GM12878 (cell line): Measurements from ENCODE around the gene THAP11. TPM values are rescaled to one million over a fixed set of nuclear protein-coding genes. Genes with fewer than 3 reads are reported as not detected.

Experiments used
- BHLHE40 ChIP-seq, 2 experiments: fragments of 450-650 bp in 1 of 2; IDR thresholded peaks; 2 replicates each; pipeline ENCODE4 v1.6.1; 2011 to 2017; ENCODE audit warnings: low read depth in 2 of 2, borderline replicate concordance in 1 of 2, improper control_type of control experiment in 1 of 2, low read length in 1 of 2, mild to moderate bottlenecking in 1 of 2
- CHD2 ChIP-seq: IDR thresholded peaks from 2 replicates; pipeline ENCODE4 v1.6.1; 2011; ENCODE audit warnings: low read depth, low read length, improper control_type of control experiment, borderline replicate concordance
- EGR1 ChIP-seq, 2 experiments: IDR thresholded peaks; 1 replicate in 1 of 2; 2 replicates in 1 of 2; pipeline ENCODE4 v1.6.1; 2011 to 2012; ENCODE audit warnings: low read depth in 2 of 2, low read length in 2 of 2, borderline replicate concordance in 1 of 2, mild to moderate bottlenecking in 1 of 2, moderate library complexity in 1 of 2
- GATAD2B ChIP-seq: fragments of 450-650 bp; conservative IDR thresholded peaks from 2 replicates; pipeline ENCODE4 v1.6.1; 2017; ENCODE audit warnings: low read depth, mild to moderate bottlenecking, moderate library complexity
- JUNB ChIP-seq: IDR thresholded peaks from 2 replicates; pipeline ENCODE4 v1.6.1; 2016; ENCODE audit warnings: antibody characterized with exemption, mild to moderate bottlenecking
- JUND ChIP-seq: IDR thresholded peaks from 2 replicates; pipeline ENCODE4 v1.6.1; 2012; ENCODE audit warnings: low read depth, mild to moderate bottlenecking, low read length, improper control_type of control experiment, moderate library complexity
- MEF2A ChIP-seq: IDR thresholded peaks from 2 replicates; pipeline ENCODE4 v1.6.1; 2011; ENCODE audit warnings: low read depth, mild to moderate bottlenecking, low read length, moderate library complexity; ENCODE audit not compliant: insufficient read depth
- MTA2 ChIP-seq: fragments of 450-650 bp; IDR thresholded peaks from 2 replicates; pipeline ENCODE4 v1.6.1; 2016; ENCODE audit warnings: low read depth, mild to moderate bottlenecking, moderate library complexity
- MXI1 ChIP-seq: fragments of 150-350 bp; IDR thresholded peaks from 2 replicates; pipeline ENCODE4 v1.6.1; 2011; ENCODE audit warnings: low read depth, mild to moderate bottlenecking, inconsistent platforms, low read length, improper control_type of control experiment
- MYB ChIP-seq: fragments of 150-350 bp; IDR thresholded peaks from 2 replicates; pipeline ENCODE4 v1.6.1; 2014; ENCODE audit warnings: mild to moderate bottlenecking, low read depth, low read length, borderline replicate concordance
- MYC ChIP-seq: IDR thresholded peaks from 2 replicates; pipeline ENCODE4 v1.6.1; 2011; ENCODE audit warnings: mild to moderate bottlenecking, low read length, moderate library complexity, inconsistent platforms; ENCODE audit not compliant: insufficient read depth, insufficient replicate concordance, insufficient read length, severe bottlenecking
- NR2C2 ChIP-seq: IDR thresholded peaks from 2 replicates; pipeline ENCODE4 v1.6.1; 2011; ENCODE audit warnings: borderline replicate concordance, low read depth; ENCODE audit not compliant: control insufficient read depth, insufficient read length
- NR2F1 ChIP-seq: fragments of 450-650 bp; conservative IDR thresholded peaks from 2 replicates; pipeline ENCODE4 v1.6.1; 2017; ENCODE audit warnings: mild to moderate bottlenecking
- PML ChIP-seq: IDR thresholded peaks from 2 replicates; pipeline ENCODE4 v1.6.1; 2012; ENCODE audit warnings: low read length, inconsistent platforms
- POU2F2 ChIP-seq: IDR thresholded peaks from 3 replicates; pipeline ENCODE4 v1.6.1; 2011; ENCODE audit warnings: low read depth, mild to moderate bottlenecking, low read length, borderline replicate concordance
- SRF ChIP-seq, 2 experiments: IDR thresholded peaks; 2 replicates each; pipeline ENCODE4 v1.6.1; 2011; ENCODE audit warnings: low read depth in 2 of 2, low read length in 2 of 2, mild to moderate bottlenecking in 1 of 2, moderate library complexity in 1 of 2
- TBL1XR1 ChIP-seq: IDR thresholded peaks from 2 replicates; pipeline ENCODE4 v1.6.1; 2012; ENCODE audit warnings: low read depth, low read length, improper control_type of control experiment
- polyA plus RNA-seq, 11 experiments: library from polyadenylated mRNA; depleted of rRNA in 4 of 11; unstranded in 6 of 11; stranded (reverse) in 5 of 11; fragments of >200 nt; fragmentation: Nextera tagmentation in 4 of 11; fragmentation: Illumina TruSeq in 1 of 11; extraction: Ambion mirVana in 4 of 11; extraction: Trizol in 1 of 11; gene quantifications; 1 replicate in 1 of 11; 2 replicates in 10 of 11; pipeline versions ENCODE4 v1.2.1 to v1.2.3, GENCODE V29; 2011 to 2016; ENCODE audit warnings: inconsistent platforms in 2 of 11, missing spikeins in 2 of 11, low read depth in 1 of 11
- total RNA-seq, 4 experiments: library from RNA; depleted of rRNA in 3 of 4; stranded (reverse); fragments of >200 nt in 3 of 4; fragmentation: Illumina TruSeq in 1 of 4; extraction: Trizol in 1 of 4; gene quantifications; 2 replicates each; pipeline versions ENCODE4 v1.2.1 to v1.2.3, GENCODE V29; 2013 to 2021
- TF ChIP-seq, protein P1 (sequence below): fragments of 450-650 bp; formaldehyde crosslinking; IDR thresholded peaks from 2 replicates; pipeline ENCODE4 v1.4.0; 2020; ENCODE audit warnings: mild to moderate bottlenecking, moderate library complexity
- TF ChIP-seq, protein P2 (sequence below): fragments of 450-650 bp; IDR thresholded peaks from 2 replicates; pipeline ENCODE4 v1.6.1; 2017; ENCODE audit warnings: mild to moderate bottlenecking, low read depth, inconsistent platforms; ENCODE audit not compliant: poor library complexity, severe bottlenecking
- TF ChIP-seq, protein P3 (sequence below): fragments of 450-650 bp; IDR thresholded peaks from 2 replicates; pipeline ENCODE4 v1.6.1; 2018; ENCODE audit warnings: borderline replicate concordance, mild to moderate bottlenecking; ENCODE audit not compliant: partially characterized antibody

The THAP11 gene
- total and polyA plus RNA-seq, 10 of the 15 experiments (the other 5 are each of a cell fraction or from before 2014, with no cell fraction given): 2.5 to 36.7 (median 21.4) TPM

DNA sequence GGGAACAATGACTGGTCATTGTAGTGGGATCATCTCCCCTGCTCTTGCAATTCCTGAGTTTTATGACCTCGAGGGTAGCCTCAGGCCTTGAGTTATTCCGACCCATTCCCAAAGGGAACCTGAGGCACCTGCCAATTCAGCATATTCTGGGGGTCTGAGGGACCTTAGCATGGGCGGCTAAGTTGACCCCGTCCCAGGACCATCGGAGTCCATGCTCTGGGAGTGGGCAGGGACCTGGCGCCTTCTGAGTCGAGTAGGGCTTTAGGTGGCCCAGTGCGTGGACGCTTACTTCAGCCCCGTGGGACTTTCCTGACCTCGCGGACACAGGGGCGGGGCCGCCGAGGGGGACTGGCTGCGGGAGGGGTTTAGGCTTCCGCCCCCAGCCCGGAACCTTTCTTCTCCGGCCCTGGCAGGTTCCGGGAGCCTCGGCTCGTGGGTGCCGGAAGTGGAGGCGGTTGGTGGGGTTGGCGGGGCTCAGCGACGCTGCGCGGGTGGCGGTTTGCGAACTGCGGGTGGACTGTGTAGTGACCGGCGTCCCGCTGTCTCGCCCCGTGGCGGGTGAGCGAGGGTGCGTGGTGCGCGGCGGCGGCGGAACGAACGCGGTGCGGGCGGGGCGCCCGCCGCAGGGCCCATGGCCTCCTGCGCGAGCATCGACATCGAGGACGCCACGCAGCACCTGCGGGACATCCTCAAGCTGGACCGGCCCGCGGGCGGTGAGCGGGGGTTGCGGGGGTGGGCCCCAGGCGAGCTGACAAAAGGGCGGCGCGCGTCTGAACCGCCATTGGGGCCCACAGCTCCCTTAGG, 30.7 kb downstream of the THAP11 start, which contains the start of gene EDC4 (continued):
- peak; percentile 74 for TF ChIP-seq CHD2
- TF ChIP-seq, protein P1, sequence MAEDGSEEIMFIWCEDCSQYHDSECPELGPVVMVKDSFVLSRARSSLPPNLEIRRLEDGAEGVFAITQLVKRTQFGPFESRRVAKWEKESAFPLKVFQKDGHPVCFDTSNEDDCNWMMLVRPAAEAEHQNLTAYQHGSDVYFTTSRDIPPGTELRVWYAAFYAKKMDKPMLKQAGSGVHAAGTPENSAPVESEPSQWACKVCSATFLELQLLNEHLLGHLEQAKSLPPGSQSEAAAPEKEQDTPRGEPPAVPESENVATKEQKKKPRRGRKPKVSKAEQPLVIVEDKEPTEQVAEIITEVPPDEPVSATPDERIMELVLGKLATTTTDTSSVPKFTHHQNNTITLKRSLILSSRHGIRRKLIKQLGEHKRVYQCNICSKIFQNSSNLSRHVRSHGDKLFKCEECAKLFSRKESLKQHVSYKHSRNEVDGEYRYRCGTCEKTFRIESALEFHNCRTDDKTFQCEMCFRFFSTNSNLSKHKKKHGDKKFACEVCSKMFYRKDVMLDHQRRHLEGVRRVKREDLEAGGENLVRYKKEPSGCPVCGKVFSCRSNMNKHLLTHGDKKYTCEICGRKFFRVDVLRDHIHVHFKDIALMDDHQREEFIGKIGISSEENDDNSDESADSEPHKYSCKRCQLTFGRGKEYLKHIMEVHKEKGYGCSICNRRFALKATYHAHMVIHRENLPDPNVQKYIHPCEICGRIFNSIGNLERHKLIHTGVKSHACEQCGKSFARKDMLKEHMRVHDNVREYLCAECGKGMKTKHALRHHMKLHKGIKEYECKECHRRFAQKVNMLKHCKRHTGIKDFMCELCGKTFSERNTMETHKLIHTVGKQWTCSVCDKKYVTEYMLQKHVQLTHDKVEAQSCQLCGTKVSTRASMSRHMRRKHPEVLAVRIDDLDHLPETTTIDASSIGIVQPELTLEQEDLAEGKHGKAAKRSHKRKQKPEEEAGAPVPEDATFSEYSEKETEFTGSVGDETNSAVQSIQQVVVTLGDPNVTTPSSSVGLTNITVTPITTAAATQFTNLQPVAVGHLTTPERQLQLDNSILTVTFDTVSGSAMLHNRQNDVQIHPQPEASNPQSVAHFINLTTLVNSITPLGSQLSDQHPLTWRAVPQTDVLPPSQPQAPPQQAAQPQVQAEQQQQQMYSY (CRISPR knock-in tag): no peak
- TF ChIP-seq EGR1 (IDR thresholded peaks at IDR 0.05; ENCODE audit: borderline replicate concordance in 1 of 2, low read depth in 2 of 2, low read length in 2 of 2): peak; percentile 66 to 99
- TF ChIP-seq POU2F2: peak; percentile 91
- peak; percentile 15 to 57; a peak in 1 of 4 replicates for TF ChIP-seq BHLHE40 (IDR thresholded peaks at IDR 0.05; ENCODE audit: borderline replicate concordance in 1 of 2, low read depth in 2 of 2, low read length in 1 of 2)
- peak; percentile 58; the same call in 1 of the 2 replicates for TF ChIP-seq TBL1XR1
- peak; percentile 72; the same call in 1 of the 2 replicates for TF ChIP-seq MEF2A
- TF ChIP-seq MTA2: 0 out of 2 replicates have a peak, but pooled peaks have one; percentile 31
- TF ChIP-seq, protein P2, sequence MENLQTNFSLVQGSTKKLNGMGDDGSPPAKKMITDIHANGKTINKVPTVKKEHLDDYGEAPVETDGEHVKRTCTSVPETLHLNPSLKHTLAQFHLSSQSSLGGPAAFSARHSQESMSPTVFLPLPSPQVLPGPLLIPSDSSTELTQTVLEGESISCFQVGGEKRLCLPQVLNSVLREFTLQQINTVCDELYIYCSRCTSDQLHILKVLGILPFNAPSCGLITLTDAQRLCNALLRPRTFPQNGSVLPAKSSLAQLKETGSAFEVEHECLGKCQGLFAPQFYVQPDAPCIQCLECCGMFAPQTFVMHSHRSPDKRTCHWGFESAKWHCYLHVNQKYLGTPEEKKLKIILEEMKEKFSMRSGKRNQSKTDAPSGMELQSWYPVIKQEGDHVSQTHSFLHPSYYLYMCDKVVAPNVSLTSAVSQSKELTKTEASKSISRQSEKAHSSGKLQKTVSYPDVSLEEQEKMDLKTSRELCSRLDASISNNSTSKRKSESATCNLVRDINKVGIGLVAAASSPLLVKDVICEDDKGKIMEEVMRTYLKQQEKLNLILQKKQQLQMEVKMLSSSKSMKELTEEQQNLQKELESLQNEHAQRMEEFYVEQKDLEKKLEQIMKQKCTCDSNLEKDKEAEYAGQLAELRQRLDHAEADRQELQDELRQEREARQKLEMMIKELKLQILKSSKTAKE: no peak
- TF ChIP-seq MYC: no peak
- TF ChIP-seq NR2F1: peak; percentile 94
- peak; percentile 96 for TF ChIP-seq GATAD2B
- no peak for TF ChIP-seq JUND
- peak; percentile 89 for TF ChIP-seq MYB
- TF ChIP-seq PML: peak; percentile 91; the same call in 1 of the 2 replicates
- TF ChIP-seq SRF (IDR thresholded peaks at IDR 0.05; ENCODE audit: low read depth in 2 of 2, low read length in 2 of 2): peak; percentile 31 to 91; a peak in 3 of 4 replicates
- TF ChIP-seq, protein P3, sequence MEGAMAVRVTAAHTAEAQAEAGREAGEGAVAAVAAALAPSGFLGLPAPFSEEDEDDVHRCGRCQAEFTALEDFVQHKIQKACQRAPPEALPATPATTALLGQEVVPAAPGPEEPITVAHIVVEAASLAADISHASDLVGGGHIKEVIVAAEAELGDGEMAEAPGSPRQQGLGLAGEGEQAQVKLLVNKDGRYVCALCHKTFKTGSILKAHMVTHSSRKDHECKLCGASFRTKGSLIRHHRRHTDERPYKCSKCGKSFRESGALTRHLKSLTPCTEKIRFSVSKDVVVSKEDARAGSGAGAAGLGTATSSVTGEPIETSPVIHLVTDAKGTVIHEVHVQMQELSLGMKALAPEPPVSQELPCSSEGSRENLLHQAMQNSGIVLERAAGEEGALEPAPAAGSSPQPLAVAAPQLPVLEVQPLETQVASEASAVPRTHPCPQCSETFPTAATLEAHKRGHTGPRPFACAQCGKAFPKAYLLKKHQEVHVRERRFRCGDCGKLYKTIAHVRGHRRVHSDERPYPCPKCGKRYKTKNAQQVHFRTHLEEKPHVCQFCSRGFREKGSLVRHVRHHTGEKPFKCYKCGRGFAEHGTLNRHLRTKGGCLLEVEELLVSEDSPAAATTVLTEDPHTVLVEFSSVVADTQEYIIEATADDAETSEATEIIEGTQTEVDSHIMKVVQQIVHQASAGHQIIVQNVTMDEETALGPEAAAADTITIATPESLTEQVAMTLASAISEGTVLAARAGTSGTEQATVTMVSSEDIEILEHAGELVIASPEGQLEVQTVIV: peak; percentile 39
- TF ChIP-seq JUNB: no peak
- TF ChIP-seq NR2C2: no peak
- peak; percentile 63 for TF ChIP-seq MXI1
